WTC11 (cell line): ENCODE data around the gene HIBADH.

ENCODE experiments used
- ESRRA ChIP-seq: sonication (generic); formaldehyde crosslinking; IDR thresholded peaks from 2 replicates; pipeline ENCODE4 v1.8.1; 2022; ENCODE audit warnings: mild to moderate bottlenecking, missing genetic modification reagents, borderline replicate concordance
- NFYB ChIP-seq: sonication (generic); formaldehyde crosslinking; conservative IDR thresholded peaks from 2 replicates; pipeline ENCODE4 v1.8.0; 2022; ENCODE audit warnings: low read depth, missing genetic modification reagents
- NR2C2 ChIP-seq: sonication (generic); formaldehyde crosslinking; IDR thresholded peaks from 2 replicates; pipeline ENCODE4 v1.8.0; 2022; ENCODE audit warnings: mild to moderate bottlenecking, missing genetic modification reagents
- STAT6 ChIP-seq: sonication (generic); formaldehyde crosslinking; conservative IDR thresholded peaks from 2 replicates; pipeline ENCODE4 v1.8.1; 2023; ENCODE audit warnings: mild to moderate bottlenecking, low read depth, missing genetic modification reagents, moderate library complexity

DNA sequence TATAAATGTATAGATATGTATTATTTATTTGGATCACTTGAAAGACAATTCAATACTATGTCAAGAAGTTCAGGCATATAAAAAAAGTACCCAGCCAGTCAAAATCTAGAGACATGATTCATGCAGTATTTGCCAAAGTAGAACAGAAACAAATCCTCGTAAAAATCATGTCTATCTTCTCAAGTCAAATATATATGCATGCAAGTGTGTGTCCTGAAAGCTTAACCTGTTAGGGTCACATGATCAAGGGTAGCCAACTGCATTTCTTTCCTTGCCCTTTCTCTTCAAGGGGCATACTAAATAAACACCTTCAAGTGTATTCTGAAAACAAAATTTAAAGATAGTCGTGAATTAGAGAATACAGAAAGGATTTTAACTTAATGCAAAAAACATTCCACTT, 107.0 kb downstream of the HIBADH start:
- TF ChIP-seq STAT6 (no peak), NR2C2 (no peak), ESRRA (CRISPR knock-in tag) (no peak), NFYB (CRISPR knock-in tag) (no peak)
